Central memory CD8-positive, alpha-beta T cell (primary cell): Measurements from ENCODE around the gene RPH3AL.
A peak's percentile ranks its signal among the peaks of the same experiment; 100 is the strongest.
"Not testable (repeated sequence)": the region's sequence is repeated elsewhere in the genome, so short reads cannot be mapped to it uniquely, and the experiment has no call there.

Experiments
- ATAC-seq: fragments of 150-1000 bp; cut with Tn5 transposase; replicated peaks from 2 replicates; pipeline ENCODE4 v1.10.0; 2022; ENCODE audit warnings: mild to moderate bottlenecking, moderate FRiP score, moderate number of reproducible peaks; ENCODE audit not compliant: poor library complexity, severe bottlenecking; ENCODE audit errors: extremely low read depth
- DNase-seq, 2 donors: peaks; one replicate each; pipeline ENCODE4 v3.0.0; 2021; ENCODE audit warnings: low spot score in 2 of 2
- H3K27ac Mint-ChIP-seq: one replicate; pipeline ENCODE4 v1.8.0; 2022; ENCODE audit warnings: low read depth, mild to moderate bottlenecking, moderate library complexity, mixed read lengths
- H3K27me3 Mint-ChIP-seq: one replicate; pipeline ENCODE4 v1.8.0; 2022; ENCODE audit warnings: mixed read lengths
- H3K36me3 Mint-ChIP-seq: one replicate; pipeline ENCODE4 v1.8.0; 2022; ENCODE audit warnings: mild to moderate bottlenecking, moderate library complexity, mixed read lengths; ENCODE audit not compliant: insufficient read depth
- H3K4me1 Mint-ChIP-seq: one replicate; pipeline ENCODE4 v1.8.0; 2022; ENCODE audit warnings: mixed read lengths
- H3K4me3 Mint-ChIP-seq: one replicate; pipeline ENCODE4 v1.8.0; 2022; ENCODE audit warnings: mild to moderate bottlenecking, moderate library complexity, mixed read lengths
- H3K9me3 Mint-ChIP-seq: one replicate; pipeline ENCODE4 v1.8.0; 2022; ENCODE audit warnings: mixed read lengths

Gene RPH3AL

GRCh38 chr17:372157-373152 is 19.8 kb upstream of the RPH3AL start:
- no peak for ATAC-seq
- Mint-ChIP-seq H3K27ac (no peak overlapping the region), H3K27me3 (no peaks in the 10 kb centered on the region), H3K4me1 (peaks cover 7% of the 10 kb centered on the region), H3K4me3 (no peak overlapping the region), H3K36me3 (peaks cover 6% of the 10 kb centered on the region), H3K9me3 (peaks cover 10% of the 10 kb centered on the region)
- DNase-seq, result no peak

DNA sequence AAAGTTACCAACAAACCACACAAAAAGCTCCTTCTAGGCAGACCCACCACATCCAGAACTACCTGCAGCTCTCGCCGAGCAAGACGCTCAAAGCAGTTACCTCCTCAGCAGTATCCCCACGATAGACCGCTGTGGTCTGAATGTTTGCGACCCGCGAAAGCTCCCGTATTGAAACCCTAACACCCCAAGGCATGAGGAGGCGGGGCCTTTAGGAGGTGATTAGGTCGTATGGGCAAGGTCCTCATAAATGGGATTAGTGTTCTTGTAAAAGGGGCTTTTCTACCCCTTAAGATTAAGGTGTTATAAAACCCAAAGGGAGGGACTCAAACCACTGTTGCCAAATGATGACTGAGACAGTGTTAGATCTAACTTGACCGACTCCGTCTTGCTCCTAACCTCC is 19.0 kb upstream of the RPH3AL start:
- H3K27me3 Mint-ChIP-seq, result no peaks in the 10 kb centered on the region
- ATAC-seq (no peak), DNase-seq (no peak)
- H3K9me3 Mint-ChIP-seq, result peaks cover 10% of the 10 kb centered on the region
- peaks cover 7% of the 10 kb centered on the region for H3K4me1 Mint-ChIP-seq
- no peak overlapping the region for H3K4me3 Mint-ChIP-seq
- H3K36me3 Mint-ChIP-seq, result peaks cover 8% of the 10 kb centered on the region
- H3K27ac Mint-ChIP-seq, result no peak overlapping the region

DNA sequence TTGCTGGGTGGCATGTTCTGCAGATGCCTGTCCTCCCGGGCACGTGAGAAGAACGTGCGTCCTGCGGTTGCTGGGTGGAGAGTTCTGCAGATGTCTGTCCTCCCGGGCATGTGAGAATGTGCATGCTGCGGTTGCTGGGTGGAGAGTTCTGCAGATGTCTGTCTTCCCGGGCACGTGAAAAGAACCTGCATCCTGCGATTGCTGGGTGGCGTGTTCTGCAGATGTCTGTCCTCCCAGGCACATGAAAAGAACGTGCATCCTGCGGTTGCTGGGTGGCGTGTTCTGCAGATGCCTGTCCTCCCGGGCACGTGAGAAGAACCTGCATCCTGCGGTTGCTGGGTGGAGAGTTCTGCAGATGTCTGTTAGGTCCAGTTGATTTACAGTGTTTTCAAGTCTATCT is 15.0 kb upstream of the RPH3AL start:
- H3K27ac Mint-ChIP-seq, DNase-seq, ATAC-seq, H3K27me3 Mint-ChIP-seq: not testable (repeated sequence)
- peaks cover 10% of the 10 kb centered on the region for H3K9me3 Mint-ChIP-seq
- H3K36me3 Mint-ChIP-seq, result peaks cover 10% of the 10 kb centered on the region
- peaks cover 28% of the 10 kb centered on the region for H3K4me1 Mint-ChIP-seq
- peak overlapping the region; percentile 16 for H3K4me3 Mint-ChIP-seq

DNA sequence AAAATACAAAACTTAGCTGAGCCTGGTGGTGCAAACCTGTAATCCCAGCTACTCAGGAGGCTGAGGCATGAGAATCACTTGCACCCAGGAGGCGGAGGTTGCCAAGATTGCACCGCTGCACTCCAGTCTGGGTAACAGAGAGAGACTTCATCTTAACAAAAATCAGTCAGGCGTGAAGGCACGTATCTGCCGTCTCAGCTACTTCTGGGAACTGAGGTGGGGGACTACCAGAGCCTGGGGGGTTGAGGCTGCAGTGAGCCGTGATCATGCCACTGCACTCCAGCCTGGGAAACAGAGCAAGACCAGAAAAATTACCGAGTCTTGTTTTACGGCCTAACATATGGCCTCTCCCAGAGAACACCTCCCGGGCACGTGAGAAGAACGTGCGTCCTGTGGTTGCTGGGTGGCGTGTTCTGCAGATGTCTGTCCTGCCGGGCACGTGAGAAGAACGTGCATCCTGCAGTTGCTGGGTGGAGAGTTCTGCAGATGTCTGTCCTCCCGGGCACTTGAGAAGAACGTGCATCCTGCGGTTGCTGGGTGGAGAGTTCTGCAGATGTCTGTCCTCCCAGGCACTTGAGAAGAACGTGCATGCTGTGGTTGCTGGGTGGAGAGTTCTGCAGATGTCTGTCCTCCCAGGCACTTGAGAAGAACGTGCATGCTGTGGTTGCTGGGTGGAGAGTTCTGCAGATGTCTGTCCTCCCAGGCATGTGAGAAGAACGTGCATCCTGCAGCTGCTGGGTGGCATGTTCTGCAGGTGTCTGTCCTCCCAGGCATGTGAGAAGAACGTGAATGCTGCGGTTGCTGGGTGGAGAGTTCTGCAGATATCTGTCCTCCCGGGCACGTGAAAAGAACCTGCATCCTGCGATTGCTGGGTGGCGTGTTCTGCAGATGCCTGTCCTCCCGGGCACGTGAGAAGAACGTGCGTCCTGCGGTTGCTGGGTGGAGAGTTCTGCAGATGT is 14.3 kb upstream of the RPH3AL start:
- peak overlapping the region; percentile 50 for H3K4me3 Mint-ChIP-seq
- not testable (repeated sequence) for DNase-seq

DNA sequence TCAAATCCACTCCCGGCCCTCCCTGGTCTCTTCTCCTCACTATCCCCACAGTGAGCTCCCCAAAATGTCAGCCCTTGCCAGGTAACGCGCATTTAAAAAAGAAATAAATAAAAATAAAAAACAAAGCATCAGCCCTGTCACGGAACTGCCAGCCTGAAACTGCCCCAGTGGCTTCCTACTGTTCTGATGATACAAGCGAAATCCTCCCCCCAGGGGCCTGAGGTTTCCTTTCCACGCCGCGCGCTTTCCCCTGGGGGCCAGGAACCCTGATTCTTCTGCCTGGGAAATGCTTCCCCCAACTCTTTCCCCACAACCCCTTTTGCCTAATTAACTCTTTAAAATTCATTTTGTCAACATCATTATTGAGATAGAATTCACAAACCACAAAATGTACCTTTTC is 12.2 kb upstream of the RPH3AL start:
- no peaks in the 10 kb centered on the region for H3K27me3 Mint-ChIP-seq
- H3K4me3 Mint-ChIP-seq, result no peak overlapping the region
- ATAC-seq, result no peak
- DNase-seq, result no peak
- peak overlapping the region; percentile 62 for H3K27ac Mint-ChIP-seq
- H3K4me1 Mint-ChIP-seq, result peaks cover 28% of the 10 kb centered on the region
- peaks cover 10% of the 10 kb centered on the region for H3K36me3 Mint-ChIP-seq
- H3K9me3 Mint-ChIP-seq, result peaks cover 10% of the 10 kb centered on the region

More for the DNA sequence above, 14.3 kb upstream of the RPH3AL start:
- not testable (repeated sequence) for H3K27me3 Mint-ChIP-seq, ATAC-seq
- Mint-ChIP-seq H3K4me1 (peaks cover 28% of the 10 kb centered on the region), H3K36me3 (peaks cover 10% of the 10 kb centered on the region), H3K27ac (peak overlapping the region; percentile 53), H3K9me3 (peaks cover 10% of the 10 kb centered on the region)

- H3K27me3 Mint-ChIP-seq, result no peaks in the 10 kb centered on the region
- H3K9me3 Mint-ChIP-seq, result peaks cover 10% of the 10 kb centered on the region
- ATAC-seq, result no peak
- H3K4me1 Mint-ChIP-seq, result peaks cover 28% of the 10 kb centered on the region
- peak overlapping the region; percentile 62 for H3K27ac Mint-ChIP-seq
- no peak overlapping the region for H3K4me3 Mint-ChIP-seq
- peaks cover 10% of the 10 kb centered on the region for H3K36me3 Mint-ChIP-seq
- no peak for DNase-seq
These were observed 11.7 kb upstream of the RPH3AL start for GRCh38 chr17:364308-364707.

DNA sequence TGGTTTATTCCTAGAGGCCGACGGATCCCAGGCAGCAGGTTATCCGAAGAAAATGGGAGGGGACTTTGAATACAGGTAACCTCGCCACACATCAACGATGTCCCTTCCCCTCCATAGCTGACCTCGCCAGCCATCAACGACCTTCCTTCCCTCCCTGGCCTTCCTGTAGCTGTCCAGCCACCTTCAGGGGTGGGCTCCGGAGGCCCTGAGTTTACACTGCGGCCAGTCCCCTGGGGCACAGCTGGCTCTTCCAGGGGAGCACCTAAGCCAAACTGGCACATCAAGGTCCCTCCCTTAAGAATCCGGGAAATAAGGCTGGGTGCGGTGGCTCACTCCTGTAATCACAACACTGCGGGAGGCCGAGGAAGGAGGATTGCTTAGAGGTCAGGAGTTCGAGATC is 10.1 kb upstream of the RPH3AL start:
- Mint-ChIP-seq H3K4me3 (no peak overlapping the region), H3K4me1 (peaks cover 28% of the 10 kb centered on the region), H3K36me3 (peaks cover 6% of the 10 kb centered on the region), H3K27me3 (no peaks in the 10 kb centered on the region), H3K9me3 (no peaks in the 10 kb centered on the region), H3K27ac (no peak overlapping the region)
- ATAC-seq (no peak), DNase-seq (no peak)

- no peaks in the 10 kb centered on the region for H3K9me3 Mint-ChIP-seq
- H3K27me3 Mint-ChIP-seq, result no peaks in the 10 kb centered on the region
- H3K4me3 Mint-ChIP-seq, result no peak overlapping the region
- ATAC-seq (no peak), DNase-seq (no peak)
- H3K36me3 Mint-ChIP-seq, result peaks cover 3% of the 10 kb centered on the region
- H3K4me1 Mint-ChIP-seq, result peaks cover 12% of the 10 kb centered on the region
- no peak overlapping the region for H3K27ac Mint-ChIP-seq
These were observed 7.6 kb upstream of the RPH3AL start for GRCh38 chr17:360092-360750.

DNA sequence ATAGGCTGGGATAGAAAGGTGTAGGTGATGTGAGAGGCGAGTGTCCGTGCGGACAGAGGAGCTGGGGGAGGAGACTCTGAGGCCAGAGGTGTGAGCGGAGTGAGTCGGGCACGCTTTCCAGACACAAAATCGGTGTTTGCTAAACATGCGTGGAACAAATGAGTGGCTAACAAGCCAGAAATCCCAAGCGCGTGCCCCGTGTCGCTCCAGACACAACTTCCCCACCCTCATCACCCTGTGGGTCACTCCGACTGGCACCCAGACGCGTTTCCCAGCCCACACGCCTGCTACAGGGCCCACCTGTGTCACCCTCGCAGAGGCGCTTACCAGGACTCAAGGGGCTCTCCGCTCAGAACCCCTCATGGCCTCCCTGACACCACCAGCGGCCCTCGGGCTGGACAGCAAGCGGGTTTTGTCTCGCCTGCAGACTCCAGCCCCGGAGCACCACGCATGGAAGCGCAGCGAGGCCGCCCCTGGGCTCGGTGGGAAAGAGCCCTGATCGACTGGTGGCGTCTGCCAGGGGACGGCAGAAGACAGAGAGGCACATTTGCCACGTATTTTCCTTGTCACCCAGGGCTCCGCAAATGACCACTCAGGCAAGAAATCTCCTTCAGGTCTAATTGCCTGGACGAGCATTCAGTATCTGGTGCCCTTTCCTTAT is 6.0 kb upstream of the RPH3AL start:
- H3K27ac Mint-ChIP-seq, result no peak overlapping the region
- H3K27me3 Mint-ChIP-seq, result no peaks in the 10 kb centered on the region
- no peak for ATAC-seq
- no peaks in the 10 kb centered on the region for H3K36me3 Mint-ChIP-seq
- H3K4me3 Mint-ChIP-seq, result no peak overlapping the region
- no peaks in the 10 kb centered on the region for H3K9me3 Mint-ChIP-seq
- no peak for DNase-seq
- H3K4me1 Mint-ChIP-seq, result no peaks in the 10 kb centered on the region

DNA sequence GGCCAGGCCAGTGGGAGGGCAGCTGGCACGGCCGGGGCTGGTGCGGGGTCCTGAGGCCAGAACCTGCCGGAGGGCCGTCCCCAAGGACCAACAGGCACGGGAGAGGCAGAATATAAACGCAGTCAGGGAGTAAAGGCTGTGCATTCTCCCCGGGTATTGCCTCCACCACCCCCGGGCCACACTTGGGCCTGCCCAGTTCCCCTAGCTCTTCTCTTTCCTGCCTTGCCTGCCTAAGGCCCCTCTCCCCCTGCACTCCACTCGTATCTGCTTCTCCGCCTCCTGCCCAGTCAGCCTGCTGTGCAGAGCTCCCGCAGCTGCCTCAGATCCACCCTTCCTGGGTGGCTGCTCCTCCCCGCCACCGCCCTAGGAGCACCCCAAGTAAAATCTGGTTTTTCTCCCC is 5.0 kb upstream of the RPH3AL start:
- Mint-ChIP-seq H3K27me3 (no peaks in the 10 kb centered on the region), H3K4me3 (no peak overlapping the region), H3K27ac (no peak overlapping the region), H3K9me3 (no peaks in the 10 kb centered on the region), H3K36me3 (no peaks in the 10 kb centered on the region), H3K4me1 (no peaks in the 10 kb centered on the region)
- DNase-seq, result no peak
- no peak for ATAC-seq

DNA sequence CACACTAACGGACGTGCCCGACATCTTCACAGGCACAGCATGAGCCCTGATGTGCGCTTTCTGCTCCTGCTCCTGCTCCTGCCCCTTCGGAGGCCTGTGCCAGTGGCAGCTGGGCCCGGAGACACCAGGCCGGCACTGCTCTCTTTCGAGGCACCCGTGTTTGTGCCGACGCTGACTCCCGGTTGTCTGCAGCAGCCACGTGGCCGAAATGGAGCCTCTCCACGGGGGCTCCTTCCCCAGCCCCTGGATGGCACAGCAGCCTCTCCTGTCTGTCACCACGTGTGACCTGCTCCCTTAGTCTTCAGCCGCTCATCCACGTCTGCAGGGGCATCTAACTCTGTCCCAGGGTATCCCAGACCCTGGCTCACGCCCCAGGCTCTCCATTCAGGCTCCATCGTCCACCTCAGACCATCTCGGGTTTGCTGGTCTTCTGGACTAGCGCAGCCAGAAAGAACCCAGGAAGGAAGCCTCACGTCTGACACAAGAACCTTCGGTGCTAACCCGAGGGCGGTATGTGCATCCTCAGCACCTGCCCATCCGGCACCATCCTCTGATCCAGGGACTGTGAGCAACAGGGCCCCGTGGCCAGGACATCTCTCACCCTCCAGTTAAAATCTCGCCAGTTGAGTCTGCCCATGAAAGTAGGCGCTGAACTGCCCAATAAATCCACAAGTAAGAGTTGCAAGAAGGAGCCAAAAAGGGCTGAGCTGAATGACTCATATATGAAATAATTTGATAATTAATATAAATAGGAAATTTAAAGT is 4.2 kb upstream of the RPH3AL start:
- Mint-ChIP-seq H3K4me3 (no peak overlapping the region), H3K4me1 (no peaks in the 10 kb centered on the region), H3K9me3 (no peaks in the 10 kb centered on the region), H3K27ac (peak overlapping the region; percentile 2), H3K36me3 (no peaks in the 10 kb centered on the region), H3K27me3 (no peaks in the 10 kb centered on the region)
- ATAC-seq (no peak), DNase-seq (no peak)
